ENCODE results near the gene DNAAF9.

DNA sequence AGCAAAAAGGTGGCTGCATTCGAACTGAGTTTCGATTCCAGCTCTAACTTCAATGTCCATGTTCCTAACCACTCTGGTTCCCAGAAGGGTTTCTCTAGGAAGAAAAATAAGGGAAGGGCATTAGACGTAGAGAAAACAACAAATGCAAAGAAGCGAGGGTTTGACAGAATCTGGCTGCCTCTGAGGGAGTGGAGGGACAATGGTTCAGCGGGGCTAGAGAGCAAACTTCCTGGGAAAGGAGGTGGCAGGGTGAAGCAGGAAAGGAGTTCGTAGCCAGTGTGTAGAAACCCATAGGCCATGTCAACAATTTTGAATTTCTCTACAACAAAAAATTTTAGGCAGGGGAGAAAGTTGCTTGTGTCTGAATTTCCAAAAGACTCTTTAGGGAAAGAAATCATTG, 14.5 kb upstream of the DNAAF9 start:
- TF ChIP-seq CTCF (IDR thresholded peaks at IDR 0.05), result no peak
- no peak for TF ChIP-seq POLR2AphosphoS5 (IDR thresholded peaks at IDR 0.05)

All from sigmoid colon (tissue), 4 donors.